HG03521 (cell line): ENCODE measurements around the gene SLC25A36.
A peak's percentile ranks its signal among the peaks of the same experiment; 100 is the strongest.

Source experiments
- ATAC-seq: cut with Tn5 transposase; IDR thresholded peaks from one replicate; pipeline ENCODE4 v1.9.1; 2021; ENCODE audit warnings: mild to moderate bottlenecking, moderate library complexity; ENCODE audit not compliant: unreplicated experiment

SLC25A36 gene, protein sequence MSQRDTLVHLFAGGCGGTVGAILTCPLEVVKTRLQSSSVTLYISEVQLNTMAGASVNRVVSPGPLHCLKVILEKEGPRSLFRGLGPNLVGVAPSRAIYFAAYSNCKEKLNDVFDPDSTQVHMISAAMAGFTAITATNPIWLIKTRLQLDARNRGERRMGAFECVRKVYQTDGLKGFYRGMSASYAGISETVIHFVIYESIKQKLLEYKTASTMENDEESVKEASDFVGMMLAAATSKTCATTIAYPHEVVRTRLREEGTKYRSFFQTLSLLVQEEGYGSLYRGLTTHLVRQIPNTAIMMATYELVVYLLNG

DNA sequence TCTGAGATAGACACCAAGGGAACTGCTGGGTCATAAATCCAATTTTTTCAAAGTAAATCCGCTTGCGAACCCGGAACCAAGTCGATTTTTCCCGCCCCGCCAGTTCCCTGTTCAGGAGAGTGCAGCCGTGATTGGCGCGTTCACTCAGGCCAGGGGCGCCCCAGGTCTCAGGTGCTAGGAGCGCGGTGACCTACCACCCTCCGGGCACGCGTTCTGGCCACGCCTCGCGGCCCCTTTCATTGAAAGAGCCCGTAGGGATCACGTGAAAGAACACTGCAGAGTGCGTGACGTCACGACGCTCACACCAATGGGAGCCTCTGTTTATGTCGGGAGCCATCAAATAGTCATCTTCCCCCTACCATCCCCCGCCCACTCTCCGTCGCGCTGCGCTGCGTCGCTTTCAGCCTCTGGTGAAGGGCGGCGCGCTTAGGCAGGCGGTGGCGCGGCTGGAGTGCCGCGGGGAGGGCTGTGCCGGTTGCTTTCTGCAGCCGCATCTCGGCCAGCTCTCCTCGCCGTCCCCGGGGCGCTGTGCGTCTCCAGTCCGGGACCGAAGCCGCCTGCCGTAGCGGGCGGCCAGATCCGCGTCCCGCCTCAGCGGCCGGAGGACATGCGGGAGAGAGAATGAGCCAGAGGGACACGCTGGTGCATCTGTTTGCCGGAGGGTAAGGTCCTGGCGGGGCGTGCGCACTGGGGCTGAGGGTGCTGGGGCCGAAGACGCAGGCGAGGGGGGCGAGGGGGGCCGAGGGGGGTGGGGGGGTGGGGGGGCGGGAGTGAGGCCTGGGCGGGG, at the start of gene SLC25A36:
TSS of gene SLC25A36 (plus strand) at position 403 of the 787 bp plus-strand sequence. CDS start at position 622, 219 bp downstream.
- peak; percentile 94 for ATAC-seq

DNA sequence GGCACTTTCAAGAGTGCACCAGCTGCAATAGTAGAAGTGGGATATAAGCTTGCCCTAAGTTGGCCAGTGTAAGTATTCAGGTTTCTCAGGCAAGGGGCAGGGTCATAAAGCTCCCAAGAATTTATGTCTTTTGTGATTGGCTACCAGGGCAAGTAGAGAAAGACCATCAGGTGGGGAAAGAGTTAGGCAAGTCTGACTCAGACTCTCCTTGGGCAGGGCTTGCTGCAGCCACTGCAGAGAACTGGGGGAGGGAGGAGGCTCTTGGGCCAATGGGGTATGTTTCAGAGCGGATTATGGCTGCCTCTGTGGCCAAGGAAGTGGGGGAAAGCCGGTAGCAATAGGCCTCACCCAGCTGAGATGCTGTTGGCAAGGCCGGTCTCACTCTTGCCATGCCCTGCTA, 44.6 kb upstream of the SLC25A36 start:
- ATAC-seq: no peak

DNA sequence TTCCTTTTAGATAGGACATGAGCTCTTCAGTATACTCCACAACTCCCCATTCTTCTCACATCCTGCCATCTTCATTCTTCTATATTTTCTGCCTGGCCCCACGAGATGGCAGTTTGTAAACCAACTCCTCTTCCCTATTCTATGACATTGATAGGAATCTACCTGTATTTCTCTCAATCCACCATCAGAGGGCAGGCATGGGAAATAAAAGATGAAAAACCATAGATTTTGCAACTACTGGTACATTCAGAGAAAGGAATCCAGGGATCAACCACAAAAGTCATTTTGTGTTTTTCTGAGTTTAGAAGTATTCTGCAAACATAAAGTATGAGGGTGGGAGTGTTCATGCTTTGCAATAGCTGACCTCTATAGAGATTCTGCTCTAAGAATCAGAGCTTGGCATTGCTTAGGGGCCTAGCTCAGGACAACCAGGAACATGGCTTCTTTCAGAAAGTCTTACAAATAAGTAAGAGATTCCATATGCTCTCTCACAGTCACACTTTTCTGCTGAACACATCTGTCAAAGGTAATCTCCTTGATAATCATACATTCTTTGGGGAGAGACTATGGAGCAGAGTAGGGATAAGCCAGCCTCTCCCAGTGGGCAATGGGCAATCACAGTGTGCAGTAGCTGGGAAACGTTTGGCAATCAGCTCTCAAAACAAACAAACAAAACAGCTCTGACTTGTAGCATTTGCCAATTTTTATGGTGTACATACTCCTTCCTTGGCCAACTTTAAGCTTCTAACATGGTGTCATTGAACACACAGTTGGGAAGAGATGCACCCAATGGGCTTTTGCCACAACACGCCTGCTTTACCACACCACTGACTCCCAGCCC, 43.1 kb upstream of the SLC25A36 start:
- ATAC-seq: no peak

DNA sequence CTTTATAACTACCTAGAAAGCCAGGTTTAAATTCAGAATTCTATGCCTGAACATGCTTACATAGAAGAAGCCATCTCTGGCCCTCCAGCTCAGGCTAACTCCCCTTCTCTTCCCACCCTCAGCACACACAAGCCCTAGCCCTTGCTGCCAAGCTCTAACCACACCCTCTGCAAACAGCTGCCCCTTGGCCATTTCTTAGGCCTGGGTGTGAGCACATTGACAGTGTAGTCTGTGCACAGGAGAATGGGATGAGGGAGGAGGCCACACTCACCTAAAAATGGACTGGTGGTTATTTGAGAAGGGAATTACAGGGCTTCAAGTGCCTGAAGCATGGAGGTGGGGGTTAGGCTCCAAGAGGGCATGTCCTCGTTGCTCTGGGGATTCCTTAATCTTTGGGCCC, 42.3 kb upstream of the SLC25A36 start:
- no peak for ATAC-seq

DNA sequence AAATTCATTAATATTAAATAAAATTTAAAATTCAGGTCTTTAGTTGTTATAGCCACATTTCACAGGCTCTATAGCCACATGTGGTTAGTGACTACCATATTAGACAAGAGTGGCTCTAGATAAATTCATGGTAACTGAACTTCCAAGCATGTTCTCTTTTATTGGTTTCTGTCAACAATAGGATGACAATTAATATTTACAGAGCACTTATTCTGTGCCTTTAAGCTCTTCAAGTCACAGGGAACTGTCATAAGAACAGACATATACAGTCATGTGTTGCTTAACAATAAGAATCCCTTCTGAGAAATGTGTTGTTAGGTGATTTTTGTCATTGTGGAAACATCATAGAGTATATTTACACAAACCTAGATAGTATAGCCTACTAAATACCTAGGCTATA, 38.8 kb upstream of the SLC25A36 start:
- ATAC-seq: no peak

DNA sequence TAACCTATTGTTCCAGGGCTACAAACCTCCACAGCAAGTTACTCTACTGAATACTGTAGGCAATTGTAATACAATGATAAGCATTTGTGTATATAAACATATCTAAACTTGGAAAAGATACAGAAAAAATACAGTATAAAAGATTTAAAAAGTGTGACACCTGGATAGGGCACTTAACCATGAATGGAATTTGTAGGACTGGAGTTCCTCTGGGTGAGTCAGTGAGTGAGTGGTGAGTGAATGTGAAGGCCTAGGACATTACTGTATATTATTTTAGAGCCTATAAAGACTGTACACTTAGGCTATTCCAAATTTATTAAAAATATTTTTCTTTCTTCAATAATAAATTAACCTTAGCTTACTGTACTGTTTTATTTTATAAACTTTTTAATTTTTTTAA, 38.4 kb upstream of the SLC25A36 start:
- ATAC-seq: no peak

DNA sequence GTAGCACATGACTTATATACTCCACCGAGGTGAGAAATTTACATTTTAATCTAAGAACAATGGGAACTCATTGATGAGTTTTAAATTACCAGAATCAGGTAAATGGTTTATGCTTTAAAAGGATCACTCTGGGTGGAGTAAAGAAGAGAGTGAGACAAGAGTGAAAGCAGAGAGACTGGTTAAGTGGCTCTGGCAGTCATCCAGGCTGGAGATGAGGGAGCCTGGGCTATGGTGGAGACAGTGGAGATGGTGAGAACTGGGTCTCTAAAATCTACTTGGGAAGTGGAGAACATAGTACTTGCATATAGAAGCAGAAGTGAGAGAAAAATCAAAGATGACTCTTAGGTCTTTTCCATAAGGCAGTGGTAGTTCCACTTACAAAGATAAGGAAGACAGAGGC, 37.1 kb upstream of the SLC25A36 start:
- ATAC-seq: no peak

DNA sequence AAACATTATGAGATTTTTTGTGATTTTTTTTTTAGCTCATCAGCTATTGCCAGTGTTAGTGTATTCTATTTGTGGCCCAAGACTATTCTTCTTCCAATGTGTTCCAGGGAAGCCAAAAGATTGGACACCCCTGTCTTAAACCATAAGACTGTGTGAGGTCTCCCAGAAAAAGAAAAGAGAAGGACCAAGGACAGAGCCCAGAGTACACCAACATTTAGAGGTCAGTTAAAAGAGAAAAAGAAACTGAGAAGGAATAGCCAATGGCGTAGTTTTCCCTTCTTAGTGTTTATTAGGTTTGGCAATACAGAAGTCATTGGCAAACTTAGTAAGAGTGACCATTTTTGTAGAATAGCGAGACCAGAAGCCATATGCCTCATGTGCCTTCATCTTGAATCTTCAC, 36.1 kb upstream of the SLC25A36 start:
- ATAC-seq: no peak

DNA sequence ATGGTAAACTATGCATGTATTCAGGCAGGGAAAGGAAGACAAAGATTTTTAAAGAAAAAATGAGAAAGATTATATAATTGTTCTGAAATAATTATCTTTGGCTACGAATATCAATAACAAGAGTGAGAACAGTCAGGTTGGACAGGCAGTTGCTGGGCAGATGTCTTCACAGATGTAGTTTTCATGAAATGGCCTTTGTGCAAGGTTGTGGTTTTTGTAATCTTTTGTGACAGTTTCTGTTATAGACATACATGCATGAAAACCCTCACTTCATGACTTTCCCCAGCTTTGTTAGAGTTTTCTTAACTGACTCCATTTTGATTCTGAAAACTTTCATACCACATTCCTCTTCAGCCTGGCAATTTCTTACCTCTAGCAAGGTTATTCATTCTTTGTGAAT, 34.9 kb upstream of the SLC25A36 start:
- ATAC-seq: no peak

DNA sequence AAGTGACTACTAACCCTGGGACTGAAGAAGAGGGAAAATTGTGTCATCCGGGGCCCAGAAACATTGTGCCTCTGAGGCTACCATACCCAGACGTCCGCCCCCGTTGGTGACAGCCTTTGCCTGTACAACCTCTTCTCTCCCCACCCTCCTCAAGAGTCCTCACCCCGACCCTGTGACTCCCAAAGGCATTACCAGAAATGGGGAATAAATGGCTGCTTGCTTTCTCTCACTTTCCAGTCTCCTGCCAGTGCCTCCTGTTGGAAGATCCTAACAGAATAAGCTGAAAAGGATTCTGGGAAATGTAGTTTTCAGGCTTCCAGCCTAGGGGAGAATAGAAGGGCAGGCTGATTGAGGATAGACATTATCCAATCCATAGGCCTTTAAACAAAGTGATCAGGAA, 30.8 kb upstream of the SLC25A36 start:
- no peak for ATAC-seq

DNA sequence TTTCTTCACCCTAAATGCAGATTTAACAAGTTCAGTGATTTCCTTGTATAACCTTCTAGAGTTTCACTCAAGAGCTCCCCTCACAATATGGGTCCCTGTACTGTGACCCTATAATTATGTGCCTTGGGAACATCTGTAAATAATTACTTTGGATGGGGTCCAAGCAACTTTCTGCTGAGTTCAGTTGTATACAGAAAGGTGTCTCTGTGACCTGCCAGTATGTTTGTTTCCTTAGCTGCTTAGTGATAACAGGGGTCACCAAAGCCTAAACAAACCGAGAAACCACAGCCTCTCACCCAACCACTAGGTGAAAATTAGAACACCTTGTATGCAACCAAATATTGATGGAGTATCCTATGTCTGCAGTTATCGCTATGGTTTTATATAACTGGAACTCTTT, 29.8 kb upstream of the SLC25A36 start:
- no peak for ATAC-seq

DNA sequence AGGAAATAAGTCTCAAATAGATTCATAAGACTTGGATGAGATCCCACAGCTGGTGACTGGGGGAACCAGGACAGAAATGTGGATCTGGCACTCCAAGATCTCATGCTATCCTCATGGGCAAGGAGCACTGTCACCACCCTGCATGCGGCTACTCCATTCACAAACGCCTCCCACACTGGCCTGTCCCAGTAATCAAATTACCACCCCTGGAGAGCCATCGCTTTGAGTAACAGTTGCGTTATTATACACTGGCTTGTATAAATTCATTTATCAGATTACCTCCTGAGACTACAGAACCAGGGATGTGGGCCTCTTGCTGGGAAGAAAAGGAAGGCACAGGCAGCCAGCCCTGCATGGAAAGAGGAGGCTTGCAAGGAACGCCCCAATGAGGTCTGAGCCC, 27.9 kb upstream of the SLC25A36 start:
- no peak for ATAC-seq

DNA sequence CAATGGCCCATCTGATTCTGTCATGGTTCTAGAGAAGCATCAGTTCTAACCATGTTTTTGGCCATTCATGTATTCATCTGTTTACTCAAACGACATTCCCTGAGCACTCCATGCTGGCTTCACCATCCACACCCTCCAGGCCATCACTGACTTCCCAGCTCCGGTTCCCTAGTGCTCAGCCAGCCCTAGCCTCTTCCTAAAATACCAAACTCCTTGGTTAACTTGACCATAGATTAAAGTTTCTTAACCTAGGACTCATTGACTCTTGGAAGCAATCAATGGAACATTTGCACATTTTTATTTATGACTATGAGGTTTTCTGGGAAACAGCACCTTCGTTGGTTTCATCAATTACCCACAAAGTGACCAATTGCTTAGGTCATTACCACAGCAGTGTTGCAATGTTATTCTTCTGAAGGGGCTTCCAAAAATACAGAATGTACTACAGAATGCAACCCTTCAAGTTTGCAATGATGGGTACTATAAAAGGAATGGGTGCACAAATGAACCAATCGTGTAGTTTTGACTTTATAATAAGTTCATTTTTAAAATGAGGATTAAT, 27.2 kb upstream of the SLC25A36 start:
- ATAC-seq: no peak

DNA sequence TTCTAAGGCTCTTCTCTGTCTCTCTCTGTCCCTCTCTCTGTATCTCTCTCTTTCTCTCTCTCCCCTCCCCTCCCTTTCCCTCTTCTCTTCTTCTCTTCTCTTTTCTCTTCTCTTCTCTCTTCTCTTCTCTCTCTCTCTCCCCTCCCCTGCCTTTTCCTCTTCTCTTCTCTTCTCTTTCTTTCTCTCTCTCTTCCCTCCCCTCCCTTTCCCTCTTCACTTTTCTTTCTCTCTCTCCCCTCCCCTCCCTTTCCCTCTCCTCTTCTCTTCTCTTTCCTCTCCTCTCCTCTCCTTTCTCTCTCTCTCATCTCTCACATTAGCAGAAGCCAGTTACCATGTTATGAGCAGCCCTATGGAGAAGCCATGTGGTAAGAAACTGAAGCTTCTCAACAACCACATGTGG, 25.0 kb upstream of the SLC25A36 start:
- no peak for ATAC-seq

DNA sequence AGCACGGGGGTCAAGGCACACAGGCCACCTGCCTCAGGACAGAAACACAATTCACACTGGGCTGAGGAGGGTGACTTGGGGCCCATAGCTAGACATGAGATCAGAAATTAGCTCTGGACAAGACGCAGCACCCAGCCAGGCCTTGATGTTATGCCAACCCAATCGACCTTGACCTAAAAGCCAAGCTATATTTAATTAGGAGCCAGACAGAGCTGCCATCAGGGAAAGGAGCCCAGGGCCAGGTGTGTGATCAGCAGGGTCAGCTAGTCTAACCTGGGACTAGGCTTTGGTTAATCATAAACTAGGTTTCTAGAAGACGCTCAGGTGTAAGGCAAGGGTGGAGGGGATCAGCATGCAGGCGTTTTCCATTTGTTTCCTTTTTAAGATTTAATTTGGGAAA, 23.9 kb upstream of the SLC25A36 start:
- no peak for ATAC-seq

DNA sequence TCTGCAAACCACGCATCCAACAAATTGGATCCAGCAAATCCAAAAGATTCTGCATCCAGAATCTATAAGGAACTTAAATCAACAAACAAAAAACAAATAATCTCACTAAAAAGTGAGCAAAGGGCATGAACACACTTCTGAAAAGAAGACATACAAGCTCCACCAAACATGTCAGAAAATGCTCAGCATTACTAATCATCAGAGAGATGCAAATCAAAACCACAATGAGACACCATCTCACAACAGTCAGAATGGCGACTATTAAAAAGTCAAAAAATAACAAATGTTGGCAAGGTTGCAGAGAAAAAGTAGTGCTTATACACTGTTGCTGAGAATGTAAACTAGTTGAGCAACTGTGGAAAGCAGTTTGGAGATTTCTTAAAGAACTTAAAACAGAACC, 21.6 kb upstream of the SLC25A36 start:
- no peak for ATAC-seq

DNA sequence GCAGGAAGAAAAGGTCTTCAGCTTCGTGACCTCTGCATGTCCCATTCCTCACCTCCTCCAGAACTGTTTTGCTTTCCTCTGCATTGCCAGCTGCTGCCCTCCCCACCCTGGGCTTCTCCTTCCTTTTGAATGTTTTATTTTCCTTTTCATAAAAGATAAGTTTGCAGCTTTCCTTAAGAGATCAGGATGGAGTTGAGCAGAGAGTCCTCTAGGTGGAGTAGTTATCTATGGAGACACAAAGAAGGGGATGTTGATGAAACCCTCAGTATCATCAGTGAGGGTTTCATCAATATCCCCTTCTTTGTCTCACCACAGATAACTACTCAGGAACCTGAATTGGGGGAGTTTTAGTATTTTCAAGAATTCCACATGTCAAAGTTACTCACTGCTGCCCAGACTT, 19.0 kb upstream of the SLC25A36 start:
- no peak for ATAC-seq

DNA sequence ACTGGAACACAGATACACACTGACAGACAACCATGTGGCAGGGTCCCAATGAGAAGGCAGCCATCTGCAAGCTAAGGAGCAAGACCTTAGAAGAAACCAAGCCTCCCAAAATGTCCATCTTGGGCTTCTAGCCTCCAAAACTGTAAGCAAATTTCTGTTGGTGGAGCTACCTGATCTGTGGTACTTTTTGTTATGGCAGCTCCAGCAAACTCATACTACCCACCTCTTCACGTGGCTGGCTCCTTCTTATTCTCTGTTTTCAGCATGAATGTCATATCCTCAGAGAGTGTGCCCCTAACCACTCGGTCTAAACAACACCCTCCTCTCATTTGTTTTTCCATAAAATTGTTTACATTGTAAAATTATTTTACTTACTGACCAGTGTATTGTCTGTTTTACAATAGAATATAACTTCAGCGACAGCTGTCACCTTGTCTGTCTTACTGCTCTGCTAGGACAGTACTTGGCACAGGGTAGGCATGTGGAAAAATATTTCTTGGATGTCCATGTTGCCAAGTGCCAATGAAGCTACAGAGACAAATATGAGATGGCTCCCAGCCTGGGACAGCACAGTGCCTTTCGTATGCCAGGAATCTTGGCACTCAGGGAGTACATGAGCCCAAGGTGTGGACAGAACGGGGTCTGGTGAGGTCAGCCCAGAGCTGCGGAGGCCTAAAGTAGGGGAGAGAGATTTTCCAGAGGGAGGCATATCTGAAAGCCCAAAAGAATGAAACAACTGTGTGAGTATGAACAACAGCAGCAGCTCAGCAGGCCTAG, 17.4 kb upstream of the SLC25A36 start:
- no peak for ATAC-seq

DNA sequence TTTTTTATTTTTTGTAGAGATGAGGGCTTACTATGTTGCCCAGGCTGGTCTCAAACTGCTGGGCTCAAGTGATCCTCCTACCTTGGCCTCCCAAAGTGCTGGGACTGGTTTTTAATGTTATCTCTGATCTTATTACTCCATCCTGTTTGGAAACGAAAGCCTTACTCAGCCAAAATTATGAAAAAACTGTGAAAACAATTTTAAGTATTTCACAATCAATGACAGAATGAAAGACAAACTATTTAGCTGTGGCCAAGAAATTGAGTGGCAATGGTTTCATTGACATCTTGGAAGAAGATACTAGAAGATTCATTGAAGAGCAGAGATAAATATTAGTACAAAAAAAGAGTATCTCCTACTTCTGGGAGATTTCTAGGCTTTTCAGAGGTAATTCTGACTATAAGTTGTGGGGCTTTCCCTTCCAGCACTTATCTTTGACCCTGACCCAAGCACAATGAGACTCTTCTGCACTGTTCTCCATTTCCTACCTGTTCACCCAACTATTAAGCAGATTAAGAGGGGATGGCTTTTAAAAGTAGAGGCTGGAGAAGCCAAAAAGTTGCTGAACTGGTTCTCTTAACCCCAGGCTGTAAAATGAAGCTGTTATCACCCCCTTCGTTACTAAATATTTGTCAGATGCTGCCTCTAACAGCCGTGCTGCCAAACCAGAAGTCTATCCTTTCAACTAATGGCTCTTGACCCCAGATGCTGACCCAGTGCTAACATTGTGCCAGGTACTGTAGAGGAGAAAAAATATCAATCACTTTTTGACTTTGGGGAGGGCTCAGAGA, 14.2 kb upstream of the SLC25A36 start:
- no peak for ATAC-seq

DNA sequence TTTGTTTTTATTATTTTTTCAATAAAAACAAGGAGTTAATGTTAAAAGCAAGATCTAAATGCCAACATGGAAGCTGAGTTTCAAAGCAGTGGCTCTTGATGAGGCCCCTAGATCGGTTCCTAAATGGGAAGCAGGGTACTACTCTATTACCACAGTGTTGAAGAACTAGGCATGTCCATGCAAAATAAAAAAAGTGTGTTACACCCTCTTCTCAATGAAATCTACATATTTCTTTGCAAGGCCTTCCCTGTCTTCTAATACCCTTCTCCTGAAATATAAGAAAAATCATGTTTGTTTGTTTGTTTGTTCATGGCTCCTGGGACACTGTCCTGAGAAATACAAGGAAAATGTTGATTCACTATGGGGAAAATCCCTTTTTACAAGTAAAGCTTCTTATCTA, 12.2 kb upstream of the SLC25A36 start:
- ATAC-seq: no peak
